AG09309 (cell line): Measurements from ENCODE around the gene CCDC91.

Experiments
- DNase-seq: peaks from one replicate; pipeline ENCODE4 v3.0.0-alpha.2; 2010; ENCODE audit warnings: low read depth
- H3K4me3 ChIP-seq: 2 replicates; pipeline ENCODE4 v1.5.1; 2011; ENCODE audit warnings: mild to moderate bottlenecking, low read depth, low read length, moderate library complexity; ENCODE audit not compliant: control insufficient read depth
- CTCF ChIP-seq: IDR thresholded peaks from 2 replicates; pipeline ENCODE4 v1.5.1; 2011; ENCODE audit warnings: mild to moderate bottlenecking, low read depth, low read length, inconsistent platforms; ENCODE audit not compliant: insufficient read depth, control insufficient read depth; ENCODE audit errors: missing control alignments

Gene CCDC91

GRCh38 chr12:28331130-28331529, 140.9 kb downstream of the CCDC91 start:
- TF ChIP-seq CTCF, result no peak
- DNase-seq, result no peak
- H3K4me3 ChIP-seq, result no peak overlapping the region

- no peak for TF ChIP-seq CTCF
- H3K4me3 ChIP-seq, result no peak overlapping the region
- DNase-seq, result no peak
These were observed 150.2 kb downstream of the CCDC91 start for GRCh38 chr12:28340261-28341045.

GRCh38 chr12:28343713-28344112, 153.5 kb downstream of the CCDC91 start:
- DNase-seq, result no peak
- no peak overlapping the region for H3K4me3 ChIP-seq
- TF ChIP-seq CTCF, result no peak

GRCh38 chr12:28346567-28346966, 156.3 kb downstream of the CCDC91 start:
- DNase-seq, result no peak
- TF ChIP-seq CTCF, result no peak
- H3K4me3 ChIP-seq, result no peak overlapping the region

GRCh38 chr12:28349196-28349595, 158.9 kb downstream of the CCDC91 start:
- H3K4me3 ChIP-seq, result no peak overlapping the region
- DNase-seq, result no peak
- no peak for TF ChIP-seq CTCF

GRCh38 chr12:28350502-28350901, 160.2 kb downstream of the CCDC91 start:
- no peak for DNase-seq
- no peak overlapping the region for H3K4me3 ChIP-seq
- TF ChIP-seq CTCF, result no peak
